Stimulated activated CD8-positive, alpha-beta memory T cell treated with anti-CD3 and anti-CD28 coated beads, Interleukin-4, amount 100 ng/mL, for 48 hours (primary cell): ENCODE results near the gene SLC25A1.
A peak's percentile ranks its signal among the peaks of the same experiment; 100 is the strongest.
"Not testable (repeated sequence)": the region's sequence is repeated elsewhere in the genome, so short reads cannot be mapped to it uniquely, and the experiment has no call there.

Source experiments
- DNase-seq: peaks from one replicate; pipeline ENCODE4 v3.0.0-alpha.2; 2020

The SLC25A1 gene

DNA sequence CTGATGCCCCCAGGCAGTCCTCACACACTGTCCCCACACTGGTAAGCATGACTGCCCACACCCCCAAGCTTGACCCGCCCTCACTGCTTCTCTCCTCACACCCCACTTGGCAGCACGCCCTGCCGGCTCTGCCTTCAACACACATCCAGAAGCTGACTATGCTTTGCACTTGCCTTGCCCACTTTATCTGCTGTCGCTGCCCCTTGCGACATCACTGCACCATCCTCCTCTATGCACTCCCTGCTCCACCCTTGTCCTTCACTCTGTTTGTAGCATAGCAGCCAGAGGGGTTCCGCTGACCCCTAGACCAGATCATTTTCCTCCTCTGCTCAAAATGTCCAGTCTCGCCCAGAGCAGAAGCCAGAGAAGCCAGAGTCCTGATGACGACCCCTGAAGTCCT is 25.3 kb upstream of the SLC25A1 start:
- DNase-seq, result no peak

DNA sequence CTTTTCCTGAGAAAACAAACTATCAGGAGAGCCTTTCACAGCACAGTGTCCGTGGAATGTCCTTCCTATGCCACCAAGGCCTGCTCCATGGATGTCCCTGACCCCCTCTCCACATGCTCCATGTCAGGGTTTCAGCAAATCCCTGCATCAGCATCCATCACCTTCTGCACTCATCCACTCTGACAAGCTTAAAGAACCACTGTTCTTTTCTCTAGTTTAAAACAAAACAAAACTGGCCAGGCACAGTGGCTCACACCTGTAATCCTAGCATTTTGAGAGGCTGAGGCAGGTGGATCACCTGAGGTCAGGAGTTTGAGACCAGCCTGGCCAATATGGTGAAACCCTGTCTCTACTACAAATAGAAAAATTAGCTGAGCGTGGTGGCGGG is 24.3 kb upstream of the SLC25A1 start:
- DNase-seq, result not testable (repeated sequence)

- DNase-seq, result no peak
These were observed 23.6 kb upstream of the SLC25A1 start for GRCh38 chr22:19201869-19202798.

GRCh38 chr22:19201130-19201868 is 22.8 kb upstream of the SLC25A1 start:
- DNase-seq, result no peak

- no peak for DNase-seq
These were observed 20.9 kb upstream of the SLC25A1 start for GRCh38 chr22:19199479-19199878.

GRCh38 chr22:19197997-19198865 is 19.7 kb upstream of the SLC25A1 start:
- DNase-seq, result no peak

- no peak for DNase-seq
These were observed 18.5 kb upstream of the SLC25A1 start for GRCh38 chr22:19196841-19197612.

- DNase-seq, result no peak
These were observed 17.5 kb upstream of the SLC25A1 start for GRCh38 chr22:19195796-19196731.

DNA sequence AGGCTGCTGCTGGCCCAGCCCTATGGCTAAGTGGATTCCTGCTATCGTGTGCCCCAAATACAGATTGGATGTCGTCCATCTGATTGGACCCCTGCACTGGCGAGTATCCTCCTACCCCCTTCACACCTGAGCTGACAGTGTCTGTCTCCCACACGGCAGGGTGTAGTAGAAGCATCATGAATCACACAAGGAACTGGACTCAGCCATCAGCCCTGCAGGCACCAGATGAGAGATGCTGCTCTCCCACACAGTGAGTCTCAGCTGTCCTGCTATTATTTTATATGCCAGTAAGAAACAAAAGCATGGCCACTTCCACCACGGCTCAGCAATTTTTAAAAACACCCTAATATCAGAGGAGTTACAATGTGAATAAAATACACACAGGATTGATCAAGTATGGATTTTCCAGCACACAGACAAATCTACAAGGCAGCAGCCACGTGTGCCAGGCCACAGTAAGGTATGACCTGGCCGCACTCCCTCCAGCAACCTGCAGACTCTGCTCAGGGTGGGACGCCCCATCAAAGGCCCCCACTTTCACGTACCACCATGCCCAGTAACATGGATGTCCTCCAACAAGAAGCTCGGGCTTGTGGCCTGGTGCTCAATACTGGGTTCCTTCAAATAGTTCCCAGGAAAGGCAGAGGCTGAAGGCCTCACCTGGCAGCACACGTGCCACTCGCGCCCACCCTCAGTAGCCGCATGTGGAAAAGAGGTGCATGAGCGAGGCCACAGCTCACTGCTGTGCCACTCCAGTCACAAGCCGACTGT is 16.4 kb upstream of the SLC25A1 start:
- no peak for DNase-seq

GRCh38 chr22:19193879-19194278 is 15.3 kb upstream of the SLC25A1 start:
- no peak for DNase-seq

DNA sequence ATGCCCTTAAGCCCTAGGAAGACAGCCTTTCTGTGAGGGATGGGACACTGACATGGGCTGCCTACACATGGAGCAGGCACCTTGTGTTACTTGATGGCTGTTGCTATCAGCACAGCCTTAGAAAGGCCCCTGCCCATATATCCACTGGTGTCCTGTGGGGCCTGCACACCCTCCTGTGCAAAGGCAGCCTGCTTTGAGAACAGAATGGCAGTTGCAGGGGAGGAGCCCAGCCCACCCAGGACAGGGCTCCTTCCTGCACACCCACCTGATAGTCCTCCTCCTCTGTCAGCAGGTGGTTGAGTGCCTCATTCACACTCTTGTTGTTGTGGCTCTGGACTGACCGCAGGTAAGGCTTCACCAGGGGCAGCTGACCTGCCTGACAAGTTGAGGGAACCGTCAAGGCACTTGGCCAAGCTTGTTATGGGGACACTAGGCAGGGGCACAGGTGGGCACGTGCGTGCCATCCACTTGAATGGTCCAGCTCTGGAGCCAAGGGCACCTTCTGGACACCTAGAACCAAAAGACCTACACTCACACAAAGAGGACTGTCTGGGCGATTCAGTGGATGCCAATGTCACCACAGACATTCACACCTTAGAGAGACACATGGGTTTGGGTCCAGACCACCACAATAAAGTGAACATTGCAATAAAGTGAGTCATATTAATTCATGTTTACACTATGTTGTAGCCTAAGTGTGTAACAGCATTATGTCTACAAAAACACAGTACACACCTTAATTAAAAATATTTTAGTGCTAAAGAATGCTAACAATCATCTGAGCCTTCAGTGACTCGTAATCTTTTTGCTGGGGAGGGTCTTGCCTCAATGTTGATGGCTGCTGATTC is 9.4 kb upstream of the SLC25A1 start:
- DNase-seq, result no peak

- no peak for DNase-seq
These were observed 5.9 kb upstream of the SLC25A1 start for GRCh38 chr22:19184276-19184997.

GRCh38 chr22:19183216-19183615 is 4.7 kb upstream of the SLC25A1 start:
- DNase-seq, result no peak

GRCh38 chr22:19182472-19183157 is 4.1 kb upstream of the SLC25A1 start:
- DNase-seq, result peak; percentile 62

GRCh38 chr22:19181786-19182471 is 3.4 kb upstream of the SLC25A1 start:
- DNase-seq, result peak; percentile 54

GRCh38 chr22:19180740-19181410 is 2.3 kb upstream of the SLC25A1 start:
- DNase-seq, result no peak

DNA sequence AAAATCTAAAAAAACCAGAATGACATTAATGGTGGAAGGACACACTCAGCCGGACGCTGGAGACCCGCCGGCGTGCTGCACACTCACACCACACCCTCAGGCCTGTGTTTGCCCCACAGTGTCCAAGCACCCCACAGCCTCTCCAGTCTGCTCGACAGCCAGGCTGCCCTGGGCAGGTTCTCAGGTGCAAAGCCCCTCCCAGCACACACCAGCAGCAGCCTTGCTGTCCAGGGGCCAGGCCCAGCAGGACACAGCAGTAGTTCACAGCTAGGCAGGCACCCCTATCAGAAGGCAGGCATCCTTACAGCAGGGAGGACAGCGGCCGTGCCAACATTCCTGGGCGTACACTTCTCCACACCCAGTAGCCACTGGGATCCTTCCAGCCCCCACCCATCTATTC is 1.7 kb upstream of the SLC25A1 start:
- no peak for DNase-seq
